Large intestine (tissue), 3 donors: ENCODE data around the gene HOXB7. TPM values are rescaled to one million over a fixed set of nuclear protein-coding genes. Genes with fewer than 3 reads are reported as not detected.

ENCODE experiments used
- DNase-seq, 2 donors: peaks; one replicate each; pipeline versions ENCODE4 v3.0.0 to v3.0.0-alpha.2; 2013
- H3K27ac ChIP-seq: one replicate; pipeline ENCODE4 v1.5.1; 2013; ENCODE audit warnings: low read length
- H3K27me3 ChIP-seq: 2 replicates; pipeline ENCODE4 v1.6.1; 2013; ENCODE audit warnings: low read length; ENCODE audit not compliant: control insufficient read depth, insufficient read depth
- H3K36me3 ChIP-seq: 2 replicates; pipeline ENCODE4 v1.6.1; 2013; ENCODE audit warnings: low read length; ENCODE audit not compliant: control insufficient read depth, insufficient read depth
- H3K4me1 ChIP-seq: one replicate; pipeline ENCODE4 v1.6.1; 2013; ENCODE audit warnings: low read length; ENCODE audit not compliant: control insufficient read depth, insufficient read depth
- H3K4me3 ChIP-seq: one replicate; pipeline ENCODE4 v1.5.1; 2013; ENCODE audit warnings: low read length
- H3K9me3 ChIP-seq: one replicate; pipeline ENCODE4 v1.6.1; 2013; ENCODE audit warnings: mild to moderate bottlenecking, low read depth, low read length, moderate library complexity; ENCODE audit not compliant: control insufficient read depth
- WGBS: methylation state at CpG from one replicate; pipeline ENCODE4 v1.1.5; 2013; ENCODE audit warnings: low lambda C conversion rate; ENCODE audit not compliant: insufficient coverage; 5-methylcytosine and 5-hydroxymethylcytosine counted together
- polyA plus RNA-seq: library from polyadenylated mRNA; unstranded; fragments of 120-200 nt; gene quantifications from one replicate; pipeline ENCODE4 v1.2.1, GENCODE V29; 2013

The HOXB7 gene
- polyA plus RNA-seq, 1 donor: 3.5 TPM

- Histone ChIP-seq H3K27me3 (peaks cover 98% of the 10 kb centered on the region), H3K36me3 (no peaks in the 10 kb centered on the region), H3K4me3 (peak overlapping the region; percentile 21), H3K4me1 (peaks cover 12% of the 10 kb centered on the region), H3K27ac (peak overlapping the region; percentile 77), H3K9me3 (no peaks in the 10 kb centered on the region)
- no CpG with 5 or more reads among the region's 6 CpGs for WGBS
- no peak for DNase-seq
Observed at GRCh38 chr17:48569674-48570324, 41.0 kb downstream of the HOXB7 start.

GRCh38 chr17:48569240-48569582, 41.6 kb downstream of the HOXB7 start:
- DNase-seq: no peak
- no peak overlapping the region for H3K4me3 ChIP-seq
- H3K4me1 ChIP-seq: peaks cover 15% of the 10 kb centered on the region
- no peaks in the 10 kb centered on the region for H3K36me3 ChIP-seq
- H3K27me3 ChIP-seq: peaks cover 97% of the 10 kb centered on the region
- WGBS: no CpG with 5 or more reads among the region's 3 CpGs
- H3K9me3 ChIP-seq: peaks cover 3% of the 10 kb centered on the region
- peak overlapping the region; percentile 77 for H3K27ac ChIP-seq

GRCh38 chr17:48568499-48569239, 42.1 kb downstream of the HOXB7 start:
- no peak for DNase-seq
- Histone ChIP-seq H3K27me3 (peaks cover 97% of the 10 kb centered on the region), H3K9me3 (peaks cover 3% of the 10 kb centered on the region), H3K36me3 (no peaks in the 10 kb centered on the region), H3K4me1 (peaks cover 19% of the 10 kb centered on the region), H3K4me3 (no peak overlapping the region), H3K27ac (peak overlapping the region; percentile 77)
- 18% methylated on average over 6 of the region's 33 CpGs for WGBS

DNA sequence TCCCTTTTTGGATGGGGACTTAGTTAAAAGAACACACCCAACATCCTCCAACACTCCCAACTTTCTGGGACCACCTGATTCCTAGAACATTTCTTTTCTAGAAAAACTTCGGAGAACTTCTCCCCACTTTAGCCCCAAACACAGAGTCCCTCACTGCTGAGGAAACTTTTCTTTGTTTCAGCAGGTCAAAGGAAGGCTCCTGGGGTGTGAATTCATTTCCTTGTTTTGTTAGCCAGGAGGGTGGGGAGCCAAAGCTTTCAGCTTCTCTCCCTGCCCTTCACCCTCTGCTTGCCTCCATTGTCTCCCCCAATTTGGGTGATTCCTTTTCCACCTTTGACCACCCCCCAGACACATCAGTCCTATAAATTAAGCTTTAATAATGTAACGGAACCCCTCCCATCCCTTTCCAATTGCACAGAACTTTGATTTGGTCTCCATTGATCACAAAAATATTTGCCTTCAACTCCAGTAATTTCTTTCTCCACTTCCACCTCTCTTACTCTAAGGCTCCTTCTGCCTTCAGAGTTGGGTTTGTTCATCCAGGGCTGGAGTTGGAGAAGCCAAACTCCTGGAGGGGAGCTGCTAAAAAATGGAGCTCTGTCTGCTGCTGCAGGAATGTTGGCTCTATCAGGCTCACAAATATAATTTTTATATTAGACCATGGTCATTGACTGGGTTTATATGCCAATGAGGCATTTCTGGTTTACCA, 43.0 kb downstream of the HOXB7 start:
- Histone ChIP-seq H3K36me3 (no peaks in the 10 kb centered on the region), H3K4me3 (no peak overlapping the region), H3K9me3 (peaks cover 3% of the 10 kb centered on the region), H3K27me3 (peaks cover 97% of the 10 kb centered on the region), H3K27ac (peak overlapping the region; percentile 77), H3K4me1 (peaks cover 24% of the 10 kb centered on the region)
- no CpG with 5 or more reads among the region's 2 CpGs for WGBS
- DNase-seq: no peak

DNA sequence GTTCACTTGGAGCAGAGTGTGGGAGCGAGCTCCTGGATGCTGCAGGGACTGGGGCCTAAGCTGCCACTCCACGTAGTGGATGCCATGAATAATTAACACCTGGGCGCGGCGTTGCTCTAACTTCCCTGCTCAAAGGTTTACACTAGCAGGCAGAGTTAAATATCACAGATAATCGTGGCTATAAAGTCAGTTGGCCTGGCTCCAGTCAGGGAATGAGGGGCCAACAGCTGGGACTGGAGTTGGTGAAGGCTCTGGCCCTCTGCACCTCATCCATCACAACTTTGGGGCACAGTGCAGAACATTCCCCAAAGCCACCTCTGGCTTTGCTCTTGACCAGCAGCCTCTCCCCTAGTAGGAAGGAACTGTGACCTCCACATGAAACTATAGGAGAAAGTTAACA, 43.6 kb downstream of the HOXB7 start:
- Histone ChIP-seq H3K36me3 (no peaks in the 10 kb centered on the region), H3K27me3 (peaks cover 97% of the 10 kb centered on the region), H3K27ac (peak overlapping the region; percentile 77), H3K4me3 (no peak overlapping the region), H3K9me3 (peaks cover 3% of the 10 kb centered on the region), H3K4me1 (peaks cover 24% of the 10 kb centered on the region)
- DNase-seq: no peak
- whole genome bisulfite sequencing: no CpG with 5 or more reads among the region's 6 CpGs

- Histone ChIP-seq H3K27ac (peak overlapping the region; percentile 20), H3K4me1 (peaks cover 24% of the 10 kb centered on the region), H3K9me3 (peaks cover 3% of the 10 kb centered on the region), H3K36me3 (peaks cover 3% of the 10 kb centered on the region), H3K4me3 (no peak overlapping the region), H3K27me3 (peaks cover 97% of the 10 kb centered on the region)
- DNase-seq: no peak
- no CpG with 5 or more reads among the region's 2 CpGs for WGBS
Observed at GRCh38 chr17:48566717-48567116, 44.1 kb downstream of the HOXB7 start.

- 100% methylated on average over 1 of the region's 4 CpGs for WGBS
- H3K36me3 ChIP-seq: peaks cover 7% of the 10 kb centered on the region
- no peak for DNase-seq
Observed at GRCh38 chr17:48565925-48566710, 44.7 kb downstream of the HOXB7 start.

DNA sequence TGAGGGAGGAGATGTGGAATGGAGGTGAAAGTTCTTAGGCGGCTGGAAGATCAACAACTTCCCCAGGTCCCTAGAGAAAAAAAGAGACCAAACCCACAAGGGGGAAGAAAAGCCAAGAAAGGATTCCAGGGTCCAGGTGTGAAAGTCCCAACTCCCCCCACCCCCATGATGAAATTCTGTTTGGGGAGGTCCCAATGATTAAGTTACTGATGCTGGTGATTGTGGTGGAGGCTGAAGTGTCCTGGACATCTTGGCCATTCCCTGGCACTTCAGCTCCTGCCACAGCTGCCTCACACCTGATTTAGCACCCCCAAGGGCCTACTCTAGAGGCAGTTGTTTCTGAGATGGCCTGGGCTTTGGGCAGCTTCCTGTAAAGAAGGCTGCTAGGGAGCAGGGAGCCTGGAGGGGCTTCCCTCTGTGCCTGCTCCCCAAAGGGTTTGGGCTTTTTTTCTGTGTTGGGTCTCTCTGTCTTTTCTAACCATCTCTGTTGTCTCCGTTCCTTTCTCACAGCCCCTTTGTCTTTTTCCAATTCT, 45.7 kb downstream of the HOXB7 start:
- H3K9me3 ChIP-seq: peaks cover 3% of the 10 kb centered on the region
- H3K4me1 ChIP-seq: peaks cover 30% of the 10 kb centered on the region
- peaks cover 83% of the 10 kb centered on the region for H3K27me3 ChIP-seq
- WGBS: 100% methylated on average over 1 of the region's 2 CpGs
- peaks cover 7% of the 10 kb centered on the region for H3K36me3 ChIP-seq
- peak overlapping the region; percentile 54 for H3K27ac ChIP-seq
- DNase-seq: no peak
- H3K4me3 ChIP-seq: no peak overlapping the region

More at GRCh38 chr17:48565925-48566710, 44.7 kb downstream of the HOXB7 start:
- Histone ChIP-seq H3K9me3 (peaks cover 3% of the 10 kb centered on the region), H3K4me3 (no peak overlapping the region), H3K4me1 (peaks cover 30% of the 10 kb centered on the region), H3K27ac (peak overlapping the region; percentile 20), H3K27me3 (peaks cover 94% of the 10 kb centered on the region)

DNA sequence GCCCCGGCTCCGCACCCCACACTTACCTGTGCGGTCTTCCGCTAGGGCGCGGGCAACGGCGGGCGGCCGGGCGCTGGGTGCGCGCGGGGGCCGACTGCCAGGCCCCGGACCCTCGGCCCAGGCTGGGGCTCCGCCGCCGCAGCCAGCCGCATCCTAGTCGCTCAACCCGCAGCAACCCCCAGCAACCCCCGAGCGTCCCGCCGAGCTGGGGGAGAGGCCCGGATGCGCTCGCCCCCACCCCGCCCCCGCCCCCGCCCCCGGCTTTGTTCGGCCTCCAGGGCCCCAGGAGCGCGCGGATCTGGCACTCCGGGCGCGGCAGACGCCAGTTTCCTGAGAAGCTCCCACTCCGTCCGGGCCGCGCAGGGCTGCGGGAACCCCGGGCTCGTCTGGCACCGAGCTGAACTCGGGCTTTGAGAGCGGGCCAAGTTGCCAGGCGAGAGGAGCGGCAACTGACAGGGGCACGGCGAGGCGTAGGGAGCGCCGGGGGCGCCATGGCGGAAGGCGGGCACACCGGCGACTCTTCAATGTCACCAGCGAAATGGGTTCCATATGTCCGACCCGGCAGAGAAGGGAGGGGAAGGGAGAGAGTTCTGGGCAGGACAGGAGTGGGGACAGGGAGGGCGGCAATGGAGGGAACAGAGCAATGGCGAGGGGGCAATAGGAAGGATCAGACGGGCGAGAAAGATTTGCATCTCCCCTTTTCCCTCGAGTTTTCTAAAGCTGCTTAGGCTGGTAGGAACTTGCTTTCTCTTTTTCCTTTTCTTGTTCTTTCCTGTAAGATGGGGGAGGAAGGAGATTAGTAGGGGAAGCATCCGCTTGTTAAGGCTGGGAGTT, 46.4 kb downstream of the HOXB7 start:
- WGBS: no CpG with 5 or more reads among the region's 73 CpGs
- peaks cover 7% of the 10 kb centered on the region for H3K36me3 ChIP-seq
- H3K27ac ChIP-seq: peak overlapping the region; percentile 64
- peak overlapping the region; percentile 22 for H3K4me3 ChIP-seq
- peaks cover 80% of the 10 kb centered on the region for H3K27me3 ChIP-seq
- H3K9me3 ChIP-seq: peaks cover 3% of the 10 kb centered on the region
- no peak for DNase-seq
- peaks cover 34% of the 10 kb centered on the region for H3K4me1 ChIP-seq
